ENCODE results near the gene NANS.

- TF ChIP-seq ZNF274 (IDR thresholded peaks at IDR 0.05; ENCODE audit: low read depth, low read length), result no peak
- TF ChIP-seq YY1 (IDR thresholded peaks at IDR 0.05; ENCODE audit: insufficient read depth, insufficient read length), result no peak
- TF ChIP-seq SUZ12 (IDR thresholded peaks at IDR 0.05; ENCODE audit: extremely low read depth, insufficient read depth, insufficient read length), result no peak
Measured at GRCh38 chr9:98092613-98092931, 36.0 kb downstream of the NANS start.

Data from NT2/D1 (cell line).